ENCODE measurements around the gene LYZL1. TPM values are rescaled to one million over a fixed set of nuclear protein-coding genes. Genes with fewer than 3 reads are reported as not detected.
"Not testable (repeated sequence)": the region's sequence is repeated elsewhere in the genome, so short reads cannot be mapped to it uniquely, and the experiment has no call there.

Gene LYZL1
- polyA plus RNA-seq, 3 donors = not detected

DNA sequence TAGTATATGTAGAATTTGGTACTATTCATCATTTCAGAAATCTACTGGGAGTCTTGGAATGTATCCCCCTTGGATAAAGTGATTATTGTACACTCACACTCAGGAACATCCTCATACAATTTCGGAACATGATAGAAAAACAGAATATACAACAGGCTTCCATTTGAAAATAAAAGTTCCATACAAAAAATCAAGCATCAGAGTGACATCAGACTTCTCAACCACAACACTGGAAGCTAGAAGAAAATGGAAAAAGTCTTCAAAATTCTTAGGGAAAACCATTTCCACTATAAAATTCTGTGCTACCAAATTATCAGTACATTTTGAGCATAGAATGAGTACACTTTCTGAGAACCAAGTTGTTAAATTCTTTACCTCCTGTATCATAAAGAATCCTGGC, 8.8 kb downstream of the LYZL1 start:
- WGBS, 3 donors = 43 to 74% (median 65%) methylated on average over 1 of the region's 1 CpG
- no peak overlapping the region for H3K27ac ChIP-seq (ENCODE audit: low read depth, low read length)

GRCh38 chr10:29301359-29301910, 12.6 kb downstream of the LYZL1 start:
- no peak overlapping the region for H3K27ac ChIP-seq (ENCODE audit: low read depth, low read length)
- 92 to 100% (median 96%) methylated on average over 1 of the region's 1 CpG for WGBS, 3 donors

- WGBS, 3 donors = 92 to 98% (median 93%) methylated on average over 10 of the region's 10 CpGs
- no peak overlapping the region for H3K27ac ChIP-seq (ENCODE audit: low read depth, low read length)
These were observed 13.6 kb downstream of the LYZL1 start for GRCh38 chr10:29302499-29302898.

DNA sequence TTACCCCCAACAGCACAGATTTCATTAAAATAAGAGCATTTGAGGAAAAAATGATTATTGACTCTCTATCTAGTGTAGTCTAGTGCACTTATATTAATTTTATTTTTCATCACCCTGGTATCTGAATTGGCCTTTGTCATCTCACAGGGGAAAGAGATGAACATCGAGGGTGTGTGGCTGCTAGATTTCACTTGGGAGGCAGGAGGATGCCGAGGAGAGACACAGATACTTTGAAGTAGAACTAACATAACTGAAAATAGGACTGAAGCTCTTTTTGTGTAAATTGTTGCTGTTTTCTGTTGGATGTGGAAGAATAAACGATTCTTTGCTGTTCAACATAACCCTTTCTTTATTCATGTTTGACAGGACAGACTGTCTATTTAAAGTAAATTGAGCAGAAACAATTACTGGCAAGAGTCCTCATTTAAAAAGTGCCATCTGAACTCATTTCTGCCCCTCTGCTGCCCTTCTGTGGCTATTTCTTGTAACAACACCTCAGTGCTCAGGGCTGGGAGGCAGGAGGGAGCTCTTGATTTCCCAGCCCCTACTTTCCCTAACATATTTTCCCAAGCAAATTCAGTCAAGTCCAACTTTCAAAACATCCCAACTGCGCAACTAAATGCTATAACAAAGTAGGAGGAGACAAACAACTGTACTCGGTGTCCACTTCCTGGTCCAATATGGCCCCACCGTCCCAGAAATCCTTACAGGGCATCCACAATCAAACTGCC, 15.6 kb downstream of the LYZL1 start:
- 17 to 25% (median 21%) methylated on average over 6 of the region's 6 CpGs for WGBS, 3 donors
- H3K27ac ChIP-seq (ENCODE audit: low read depth, low read length) = no peak overlapping the region

DNA sequence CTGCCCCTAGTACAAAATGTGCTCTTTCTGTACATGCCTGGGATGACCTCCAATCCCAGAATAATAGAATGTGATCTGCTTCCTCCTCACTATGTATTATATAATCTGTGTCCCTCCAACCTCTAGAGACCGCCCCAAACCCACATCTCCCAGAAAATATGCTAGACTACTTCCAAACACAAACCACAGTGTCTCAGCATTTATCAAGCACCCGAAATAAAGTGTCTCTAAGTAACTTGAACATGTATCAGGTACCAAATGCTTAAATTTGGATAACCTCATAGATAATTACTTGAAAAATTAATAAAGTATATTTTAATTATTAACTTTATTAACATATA, 16.1 kb downstream of the LYZL1 start:
- no peak overlapping the region for H3K27ac ChIP-seq (ENCODE audit: low read depth, low read length)

DNA sequence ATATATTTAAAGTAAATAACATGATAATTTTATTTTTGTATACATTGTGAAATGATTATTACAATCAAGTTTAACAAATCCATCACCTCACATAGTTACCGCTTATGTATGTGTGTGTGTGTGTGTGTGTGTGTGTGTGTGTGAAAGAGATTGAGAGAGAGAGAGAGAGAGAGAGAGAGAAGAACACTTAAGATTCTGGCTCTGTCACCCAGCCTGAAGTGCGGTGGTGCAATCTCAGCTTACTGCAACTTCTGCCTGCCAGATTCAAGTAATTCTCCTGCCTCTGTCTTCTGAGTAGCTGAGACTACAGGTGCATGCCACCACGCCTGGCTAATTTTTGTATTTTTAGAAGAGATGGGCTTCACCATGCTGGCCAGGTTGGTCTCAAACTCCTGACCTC, 17.8 kb downstream of the LYZL1 start:
- WGBS, 3 donors = 75 to 87% (median 82%) methylated on average over 3 of the region's 3 CpGs
- no peak overlapping the region for H3K27ac ChIP-seq (ENCODE audit: low read depth, low read length)

More for the DNA sequence above, 16.1 kb downstream of the LYZL1 start:
- 41 to 63% (median 53%) methylated on average over 2 of the region's 2 CpGs for WGBS, 3 donors

DNA sequence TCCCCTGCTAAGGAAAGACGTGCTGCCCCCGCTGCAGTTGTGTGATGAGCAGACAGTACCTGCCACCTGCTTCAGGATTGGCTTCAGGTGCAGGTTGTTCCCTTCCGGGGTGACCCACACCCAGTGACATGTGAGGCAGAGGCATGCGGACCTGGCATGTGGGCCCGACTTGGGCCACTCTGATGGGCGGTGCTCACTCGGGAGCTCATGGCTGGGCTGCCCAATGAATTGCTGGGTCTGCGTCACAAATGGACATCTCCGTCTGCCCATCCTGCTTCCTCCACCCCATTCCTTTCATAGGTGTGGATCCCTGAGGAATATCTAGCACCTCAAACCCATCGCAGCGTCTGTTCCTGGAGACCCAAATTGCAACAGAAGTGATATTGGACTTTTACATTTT, 19.3 kb downstream of the LYZL1 start:
- 80 to 83% (median 81%) methylated on average over 11 of the region's 11 CpGs for WGBS, 3 donors
- H3K27ac ChIP-seq (ENCODE audit: low read depth, low read length) = not testable (repeated sequence)

DNA sequence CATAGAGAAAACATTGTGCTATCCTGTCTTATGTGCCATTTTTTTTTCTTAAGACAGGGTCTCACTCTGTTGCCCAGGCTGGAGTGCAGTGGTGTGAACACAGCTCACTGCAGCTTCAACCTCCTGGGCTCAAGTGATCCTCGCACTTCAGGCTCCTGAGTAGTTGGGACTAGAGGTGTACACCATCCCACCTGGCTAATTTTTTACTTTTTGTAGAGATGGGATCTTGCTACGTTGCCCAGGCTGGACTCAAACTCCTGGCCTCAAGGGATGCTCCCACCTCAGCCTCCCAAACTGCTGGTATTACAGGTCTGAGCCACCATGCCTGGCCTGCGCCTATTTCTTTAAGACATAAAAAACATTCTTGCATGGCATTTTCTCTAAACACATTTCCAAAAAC, 20.6 kb downstream of the LYZL1 start:
- WGBS, 3 donors = 63 to 87% (median 80%) methylated on average over 3 of the region's 3 CpGs

DNA sequence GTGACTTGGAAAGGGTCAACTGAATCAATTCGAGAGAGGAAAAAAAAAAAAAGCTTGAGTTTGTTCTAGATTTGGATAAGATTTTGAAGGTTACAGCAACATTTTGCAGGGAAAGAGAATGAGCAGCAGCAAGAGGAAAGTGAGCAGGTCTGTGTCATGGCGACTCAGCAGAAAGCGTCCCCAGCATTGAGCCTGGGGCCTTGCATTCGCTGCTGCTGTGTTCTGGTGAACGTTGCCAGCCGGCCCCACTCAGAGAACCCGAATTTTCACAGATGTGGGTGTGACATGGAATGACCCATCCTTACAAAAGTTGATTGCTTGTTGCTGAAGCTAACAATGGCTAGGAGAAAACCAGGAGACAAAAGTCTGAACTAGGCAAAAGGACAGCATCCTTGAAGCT, 21.6 kb downstream of the LYZL1 start:
- not testable (repeated sequence) for H3K27ac ChIP-seq (ENCODE audit: low read depth, low read length)
- WGBS, 3 donors = 57 to 70% (median 58%) methylated on average over 7 of the region's 7 CpGs

More for the DNA sequence above, 20.6 kb downstream of the LYZL1 start:
- no peak overlapping the region for H3K27ac ChIP-seq (ENCODE audit: low read depth, low read length)

DNA sequence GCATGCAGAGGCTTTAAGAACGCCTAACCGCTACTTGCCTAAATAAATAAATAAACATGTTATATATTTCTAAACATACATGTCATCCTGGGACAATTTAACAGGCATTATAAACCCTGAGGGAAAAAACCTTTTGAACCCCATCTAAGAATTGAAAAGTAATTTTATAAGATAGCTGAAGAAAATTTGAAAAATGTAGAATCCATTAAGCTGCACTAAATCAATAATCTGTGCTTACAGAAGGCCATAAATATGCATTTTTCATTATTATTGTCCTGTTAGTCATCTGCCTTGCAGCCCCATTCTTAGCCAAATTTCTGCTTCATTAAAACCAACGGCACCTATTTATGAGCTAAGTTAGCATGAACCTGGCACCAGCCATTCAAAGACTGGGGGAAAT, 24.2 kb downstream of the LYZL1 start:
- H3K27ac ChIP-seq (ENCODE audit: low read depth, low read length) = no peak overlapping the region
- 82 to 98% (median 86%) methylated on average over 3 of the region's 3 CpGs for WGBS, 3 donors

- 91 to 95% (median 95%) methylated on average over 8 of the region's 8 CpGs for WGBS, 3 donors
- H3K27ac ChIP-seq (ENCODE audit: low read depth, low read length) = no peak overlapping the region
These were observed 25.9 kb downstream of the LYZL1 start for GRCh38 chr10:29314726-29315125.

- 91 to 97% (median 94%) methylated on average over 5 of the region's 5 CpGs for WGBS, 3 donors
- no peak overlapping the region for H3K27ac ChIP-seq (ENCODE audit: low read depth, low read length)
These were observed 26.9 kb downstream of the LYZL1 start for GRCh38 chr10:29315814-29316213.

- 85 to 91% (median 90%) methylated on average over 8 of the region's 8 CpGs for WGBS, 3 donors
These were observed 27.6 kb downstream of the LYZL1 start for GRCh38 chr10:29316308-29317026.

DNA sequence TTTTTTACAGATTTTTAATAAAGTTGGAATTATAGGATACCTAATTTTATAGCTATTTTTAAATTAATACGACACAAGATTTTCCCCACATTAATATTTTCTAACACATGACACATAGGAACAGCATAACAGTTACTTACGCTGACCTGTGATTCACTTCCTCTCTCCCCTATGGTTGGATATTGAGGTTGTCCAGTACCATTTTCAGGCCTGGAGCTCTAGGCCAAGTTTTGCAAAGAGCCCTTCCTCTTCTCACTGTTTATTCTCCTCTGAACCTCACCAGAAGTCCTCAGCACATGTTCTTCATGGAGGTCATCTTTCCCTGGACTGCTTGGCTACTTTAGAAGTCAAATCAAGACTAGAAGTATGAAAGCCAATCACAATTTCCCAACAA, 28.2 kb downstream of the LYZL1 start:
- no peak overlapping the region for H3K27ac ChIP-seq (ENCODE audit: low read depth, low read length)
- WGBS, 3 donors = 89 to 91% (median 90%) methylated on average over 2 of the region's 2 CpGs

More at GRCh38 chr10:29316308-29317026, 27.6 kb downstream of the LYZL1 start:
- no peak overlapping the region for H3K27ac ChIP-seq (ENCODE audit: low read depth, low read length)

GRCh38 chr10:29317423-29318021, 28.7 kb downstream of the LYZL1 start:
- 48 to 90% (median 87%) methylated on average over 5 of the region's 5 CpGs for WGBS, 3 donors
- H3K27ac ChIP-seq (ENCODE audit: low read depth, low read length) = no peak overlapping the region

GRCh38 chr10:29318141-29319071, 29.5 kb downstream of the LYZL1 start:
- WGBS, 3 donors = 9 to 16% (median 13%) methylated on average over 20 to 22 of the region's 22 CpGs
- not testable (repeated sequence) for H3K27ac ChIP-seq (ENCODE audit: low read depth, low read length)

DNA sequence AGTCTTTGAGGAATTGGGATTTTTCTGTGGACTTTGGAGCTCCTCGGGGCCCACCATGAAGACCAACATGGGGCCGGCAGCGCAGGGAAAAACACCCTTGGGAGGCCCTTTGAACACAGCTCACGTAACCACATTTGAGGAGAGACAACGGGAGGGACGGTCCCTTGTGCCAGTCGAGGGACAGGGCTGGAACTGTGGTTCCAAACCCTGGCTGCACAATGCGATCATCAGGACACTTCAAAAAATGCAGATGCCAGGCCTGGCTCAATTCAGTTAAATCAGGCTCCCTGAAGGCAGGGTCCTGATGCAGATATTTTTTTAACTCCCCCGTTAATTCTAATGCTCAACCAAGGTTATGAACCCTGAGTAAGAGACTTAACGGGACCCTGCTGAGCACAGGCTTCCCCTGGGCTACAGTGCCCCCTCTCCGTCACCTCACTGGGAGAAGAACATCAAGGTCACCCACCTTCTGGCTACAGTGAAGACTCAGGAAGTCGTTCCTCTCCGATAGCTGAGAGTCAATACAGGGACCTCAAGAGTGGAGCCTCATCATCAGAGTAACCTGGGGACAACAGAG, 30.4 kb downstream of the LYZL1 start:
- no peak overlapping the region for H3K27ac ChIP-seq (ENCODE audit: low read depth, low read length)
- 73 to 80% (median 74%) methylated on average over 13 of the region's 13 CpGs for WGBS, 3 donors

DNA sequence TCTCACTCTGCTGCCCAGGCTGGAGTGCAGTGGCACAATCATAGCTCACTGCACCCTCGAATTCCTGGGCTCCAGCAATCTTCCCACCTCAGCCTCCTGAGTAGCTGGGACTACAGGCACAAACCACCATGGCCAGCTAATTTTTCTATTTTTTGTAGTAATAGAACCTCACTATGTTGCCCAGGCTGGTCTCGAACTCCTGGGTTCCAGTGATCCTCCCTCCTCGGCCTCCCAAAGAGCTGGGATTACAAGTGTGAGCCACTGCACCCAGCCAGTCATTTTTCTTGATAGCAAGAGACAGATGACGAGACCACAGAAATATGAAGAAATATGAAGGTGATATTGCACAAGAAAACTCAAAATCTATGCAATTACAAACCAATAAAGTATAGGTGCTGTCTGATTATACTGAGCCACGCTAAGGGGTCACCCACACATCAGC, 31.8 kb downstream of the LYZL1 start:
- not testable (repeated sequence) for H3K27ac ChIP-seq (ENCODE audit: low read depth, low read length)
- WGBS, 3 donors = 74 to 84% (median 78%) methylated on average over 5 of the region's 5 CpGs
